ENCODE data around the gene DCST2.

Gene DCST2

GRCh38 chr1:155069551-155070157 lies 36.1 kb upstream of the DCST2 start:
- DNase-seq: no peak

GRCh38 chr1:155068599-155068998 lies 35.0 kb upstream of the DCST2 start:
- no peak for DNase-seq

GRCh38 chr1:155066777-155067176 lies 33.2 kb upstream of the DCST2 start:
- no peak for DNase-seq

GRCh38 chr1:155064832-155065429 lies 31.4 kb upstream of the DCST2 start:
- no peak for DNase-seq

GRCh38 chr1:155064111-155064831 lies 30.7 kb upstream of the DCST2 start:
- DNase-seq: peak in 1 of 2 donors; percentile 47

- peak; percentile 85 to 88 for DNase-seq
Observed at GRCh38 chr1:155063550-155064110, 30.0 kb upstream of the DCST2 start, which contains the start of gene EFNA4. Gene EFNA4, plus strand, starts transcription at chr1:155063740. Its CDS starts 84 bp downstream, at chr1:155063824.

GRCh38 chr1:155062702-155063411 lies 29.3 kb upstream of the DCST2 start:
- peak; percentile 68 to 80 for DNase-seq

GRCh38 chr1:155062151-155062686 lies 28.6 kb upstream of the DCST2 start:
- DNase-seq: no peak

- DNase-seq: peak; percentile 94 to 96
Observed at GRCh38 chr1:155061381-155062150, 28.0 kb upstream of the DCST2 start.

- no peak for DNase-seq
Observed at GRCh38 chr1:155060736-155061135, 27.2 kb upstream of the DCST2 start.

- no peak for DNase-seq
Observed at GRCh38 chr1:155057788-155058211, 24.2 kb upstream of the DCST2 start.

- no peak for DNase-seq
Observed at GRCh38 chr1:155057104-155057503, 23.5 kb upstream of the DCST2 start.

- DNase-seq: no peak
Observed at GRCh38 chr1:155053531-155054105, 20.0 kb upstream of the DCST2 start.

- DNase-seq: peak in 1 of 2 donors; percentile 32
Observed at GRCh38 chr1:155052439-155053395, 19.1 kb upstream of the DCST2 start.

- DNase-seq: peak; percentile 49 to 63
Observed at GRCh38 chr1:155051777-155052398, 18.3 kb upstream of the DCST2 start.

GRCh38 chr1:155051342-155051776 lies 17.8 kb upstream of the DCST2 start:
- no peak for DNase-seq

GRCh38 chr1:155050560-155051341 lies 17.2 kb upstream of the DCST2 start, which contains the start of gene ADAM15:
Gene ADAM15, plus strand, starts transcription at chr1:155051316. Its CDS starts 71 bp downstream, at chr1:155051387.
- DNase-seq: peak; percentile 78 to 88

GRCh38 chr1:155049651-155050559 lies 16.3 kb upstream of the DCST2 start:
- no peak for DNase-seq
